ENCODE results near the gene BPIFB2.

GRCh38 chr20:33025318-33025876 lies 17.9 kb downstream of the BPIFB2 start:
- no peak for TF ChIP-seq CTCF (IDR thresholded peaks at IDR 0.05)
- no peak for TF ChIP-seq POLR2A (IDR thresholded peaks at IDR 0.05)
- TF ChIP-seq POLR2AphosphoS5 (IDR thresholded peaks at IDR 0.05): no peak
- TF ChIP-seq EP300 (IDR thresholded peaks at IDR 0.05): no peak
